Activated naive CD4-positive, alpha-beta T cell treated with anti-CD3 and anti-CD28 coated beads for 36 hours (primary cell): ENCODE measurements around the gene MTX1. TPM values are rescaled to one million over a fixed set of nuclear protein-coding genes. Genes with fewer than 3 reads are reported as not detected.

Experiments used
- CTCF ChIA-PET: fragments of 350-600 bp; sonication (Branson Sonifier 250); formaldehyde crosslinking; loops from one replicate; lab custom pipeline; 2021; ENCODE audit warnings: antibody characterized with exemption; lab: Charles Lee
- DNase-seq: peaks from one replicate; pipeline ENCODE4 v3.0.0-alpha.2; 2020
- H3K27ac Mint-ChIP-seq: one replicate; pipeline ENCODE4 v1.8.0; 2021; ENCODE audit warnings: mild to moderate bottlenecking, mixed read lengths
- H3K27me3 Mint-ChIP-seq: one replicate; pipeline ENCODE4 v1.8.0; 2021; ENCODE audit warnings: low read depth, mixed read lengths
- H3K36me3 Mint-ChIP-seq: one replicate; pipeline ENCODE4 v1.8.0; 2021; ENCODE audit warnings: low read depth, mixed read lengths
- H3K4me1 Mint-ChIP-seq: one replicate; pipeline ENCODE4 v1.8.0; 2021; ENCODE audit warnings: low read depth, mixed read lengths
- H3K4me3 Mint-ChIP-seq: one replicate; pipeline ENCODE4 v1.8.0; 2021; ENCODE audit warnings: mild to moderate bottlenecking, moderate library complexity, mixed read lengths
- H3K9me3 Mint-ChIP-seq: one replicate; pipeline ENCODE4 v1.8.0; 2021; ENCODE audit warnings: mixed read lengths
- intact Hi-C: fragments of 100-400 bp; cut with micrococcal nuclease; formaldehyde crosslinking; loops from one replicate; pipeline ENCODE4 v1.15.1; 2023
- total RNA-seq, 2 experiments: library from RNA; stranded (reverse); gene quantifications; one replicate each; pipeline ENCODE4 v1.2.3, GENCODE V29; 2021

Gene MTX1
- total RNA-seq, 2 experiments from 2014 or later = 46.8 to 47.4 TPM

DNA sequence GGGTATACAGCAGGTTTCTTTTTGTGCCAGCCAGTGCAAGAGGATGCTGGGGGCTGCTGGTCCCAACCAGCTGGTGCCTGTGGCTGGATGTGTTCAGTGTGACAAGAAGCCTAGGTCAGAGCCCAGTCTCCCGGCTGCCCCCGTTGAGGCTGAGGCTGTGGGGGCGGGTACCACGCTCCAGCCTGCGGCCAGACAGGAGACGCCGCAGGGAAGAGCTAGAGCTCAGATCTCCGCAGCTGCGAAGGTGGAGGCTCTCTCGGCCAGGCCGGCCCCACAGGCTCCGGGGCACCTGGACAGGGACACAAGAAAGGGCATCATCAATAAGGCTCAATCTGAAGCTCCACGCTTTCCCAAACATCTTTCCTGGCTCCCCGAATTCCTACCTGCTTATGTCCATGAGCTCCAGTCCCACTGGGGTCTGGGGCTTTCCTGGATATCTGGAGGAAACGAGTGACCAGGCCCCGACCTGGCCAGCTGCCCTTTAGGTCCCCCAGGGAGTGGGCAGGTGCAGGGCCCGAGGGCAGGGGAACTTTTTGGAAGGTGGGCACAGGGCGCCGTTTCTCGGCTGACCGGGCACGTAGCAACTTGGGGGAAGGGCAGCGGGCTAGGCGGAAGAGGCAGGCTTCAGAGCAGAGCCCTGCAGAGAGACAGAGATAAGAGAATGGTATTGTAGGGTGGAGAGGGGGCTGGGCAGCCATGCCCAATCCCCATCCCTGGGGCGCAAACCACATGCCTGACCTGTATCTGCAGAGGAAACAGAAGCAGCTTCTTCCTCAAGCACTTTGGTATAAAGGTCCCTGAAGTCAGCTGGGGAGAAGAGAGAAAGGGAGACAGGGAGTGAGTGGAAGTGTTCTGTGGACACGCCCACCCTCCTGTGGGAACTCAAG lies 39.4 kb downstream of the MTX1 start:
- peaks cover 2% of the 10 kb centered on the region for H3K27me3 Mint-ChIP-seq
- no peak for DNase-seq
- no peak overlapping the region for H3K27ac Mint-ChIP-seq
- no peak overlapping the region for H3K4me3 Mint-ChIP-seq
- peaks cover 8% of the 10 kb centered on the region for H3K36me3 Mint-ChIP-seq
- peaks cover 23% of the 10 kb centered on the region for H3K4me1 Mint-ChIP-seq
- CTCF ChIA-PET = interaction anchor here (0.8 to 2.1 kb wide), 6 partner anchors 14 to 401 kb away, joined by 3 to 5 read pairs (median 4); partner anchors contain the start of genes SCAMP3 and THBS3
- intact Hi-C loops = no loop called here
- no peaks in the 10 kb centered on the region for H3K9me3 Mint-ChIP-seq

DNA sequence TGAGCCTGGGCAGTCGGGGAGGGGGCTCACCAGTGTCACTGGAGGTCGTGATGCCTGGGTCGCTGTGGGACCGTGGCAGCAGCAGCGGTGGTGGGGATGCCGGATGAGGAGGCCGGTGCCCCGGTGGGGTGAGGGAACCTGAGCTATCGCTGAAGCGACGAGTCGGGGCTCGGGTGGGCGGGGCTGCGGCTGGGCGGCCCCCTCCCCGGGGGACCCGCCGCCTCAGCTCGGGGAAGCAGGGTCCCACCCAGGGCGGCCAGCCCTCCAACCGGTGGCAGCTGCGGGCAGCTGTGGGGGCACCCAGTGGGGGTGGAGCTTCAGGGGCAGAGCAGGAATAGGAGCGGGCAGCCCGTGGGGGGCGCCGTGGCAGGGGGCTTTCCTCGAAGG lies 41.7 kb downstream of the MTX1 start:
- no peaks in the 10 kb centered on the region for H3K27me3 Mint-ChIP-seq
- DNase-seq = no peak

DNA sequence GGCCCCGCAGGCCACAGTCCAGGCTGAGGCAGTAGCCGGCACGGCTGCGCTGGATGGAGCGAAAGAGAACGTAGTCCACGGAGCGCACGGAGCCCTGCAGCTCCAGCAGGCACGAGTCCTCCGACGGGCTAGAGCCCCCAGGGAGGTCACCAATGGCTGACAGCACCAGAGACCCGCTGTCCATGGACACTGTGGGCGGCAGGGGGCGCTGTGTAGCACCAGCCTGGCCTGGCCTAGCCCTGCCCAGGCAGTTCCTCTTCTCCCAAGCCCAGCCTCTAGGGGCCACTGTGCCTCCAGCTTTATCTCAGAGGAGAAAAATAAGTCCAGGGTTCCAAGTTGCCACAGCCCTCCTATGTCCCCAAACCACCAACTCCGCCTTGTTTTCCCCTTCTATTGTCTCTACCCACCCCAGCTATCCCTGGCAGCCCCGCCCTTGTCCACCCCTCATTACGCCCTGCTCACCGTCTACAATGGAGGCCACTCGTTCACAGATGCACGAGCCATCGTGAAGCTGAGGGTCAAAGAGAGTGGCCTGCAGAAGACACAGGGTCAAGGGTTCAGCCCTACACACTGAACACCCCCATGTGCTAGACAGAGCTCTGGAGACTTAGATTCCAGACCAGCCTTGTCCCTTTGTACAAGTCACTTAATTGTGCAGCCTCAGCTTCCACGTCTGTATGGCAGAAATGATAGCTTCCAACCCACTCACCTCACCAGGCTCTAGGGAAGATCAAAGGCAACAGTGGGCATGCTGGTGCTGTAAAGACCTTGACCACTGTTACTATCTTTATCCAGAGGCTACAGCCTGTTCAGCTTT lies 42.3 kb downstream of the MTX1 start:
- Mint-ChIP-seq H3K9me3 (no peaks in the 10 kb centered on the region), H3K4me1 (peaks cover 26% of the 10 kb centered on the region), H3K4me3 (peak overlapping the region; percentile 47), H3K36me3 (peaks cover 4% of the 10 kb centered on the region), H3K27me3 (no peaks in the 10 kb centered on the region), H3K27ac (no peak overlapping the region)
- intact Hi-C loops = loop anchor here (1.0 to 5.0 kb wide), 6 partner anchors 10 to 341 kb away; partner anchors contain the start of gene FDPS
- DNase-seq = peak; percentile 98
- CTCF ChIA-PET = interaction anchor here (0.5 to 4.2 kb wide), 48 partner anchors 9 to 579 kb away, joined by 3 to 118 read pairs (median 5); partner anchors contain the start of genes CLK2, FDPS, HCN3 and KRTCAP2

More for the DNA sequence above, 41.7 kb downstream of the MTX1 start:
- peak overlapping the region; percentile 47 for H3K4me3 Mint-ChIP-seq
- intact Hi-C loops = loop anchor here (1.0 to 5.0 kb wide), 6 partner anchors 9 to 342 kb away; partner anchors contain the start of gene FDPS
- H3K27ac Mint-ChIP-seq = no peak overlapping the region
- CTCF ChIA-PET = interaction anchor here (0.5 to 4.2 kb wide), 34 partner anchors 9 to 494 kb away, joined by 3 to 118 read pairs (median 8); partner anchors contain the start of genes CLK2, FDPS, HCN3 and KRTCAP2
- no peaks in the 10 kb centered on the region for H3K9me3 Mint-ChIP-seq
- peaks cover 22% of the 10 kb centered on the region for H3K4me1 Mint-ChIP-seq
- peaks cover 4% of the 10 kb centered on the region for H3K36me3 Mint-ChIP-seq

DNA sequence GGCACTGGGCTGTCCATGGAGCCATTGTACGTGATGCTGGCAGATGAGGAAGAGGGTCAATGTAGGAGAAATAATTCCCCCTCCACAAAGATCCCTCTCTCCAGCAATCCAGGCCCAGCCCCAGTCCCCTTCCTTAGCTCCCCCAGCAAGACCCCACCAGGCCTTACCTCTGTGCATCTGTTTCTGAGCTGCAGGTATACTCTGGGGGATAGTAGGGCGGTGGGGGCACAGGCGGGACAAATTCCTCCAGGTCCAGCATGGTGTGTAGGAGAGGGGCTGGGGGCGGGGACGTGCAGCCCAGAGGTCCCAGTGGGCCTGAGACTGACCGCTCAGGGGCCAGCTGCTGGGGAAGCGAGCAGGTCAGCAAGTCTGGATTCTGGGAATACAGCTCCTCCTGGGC lies 43.1 kb downstream of the MTX1 start:
- no peak for DNase-seq
- no peak overlapping the region for H3K27ac Mint-ChIP-seq
- peaks cover 9% of the 10 kb centered on the region for H3K36me3 Mint-ChIP-seq
- CTCF ChIA-PET = interaction anchor here (0.8 to 4.2 kb wide), 34 partner anchors 9 to 578 kb away, joined by 3 to 118 read pairs (median 8); partner anchors contain the start of genes CLK2, FDPS, HCN3 and KRTCAP2
- no peaks in the 10 kb centered on the region for H3K27me3 Mint-ChIP-seq
- peaks cover 26% of the 10 kb centered on the region for H3K4me1 Mint-ChIP-seq
- no peak overlapping the region for H3K4me3 Mint-ChIP-seq
- H3K9me3 Mint-ChIP-seq = no peaks in the 10 kb centered on the region
- intact Hi-C loops = loop anchor here (5.0 kb wide), 1 partner anchor 251 kb away; no protein-coding TSS in a partner anchor

DNA sequence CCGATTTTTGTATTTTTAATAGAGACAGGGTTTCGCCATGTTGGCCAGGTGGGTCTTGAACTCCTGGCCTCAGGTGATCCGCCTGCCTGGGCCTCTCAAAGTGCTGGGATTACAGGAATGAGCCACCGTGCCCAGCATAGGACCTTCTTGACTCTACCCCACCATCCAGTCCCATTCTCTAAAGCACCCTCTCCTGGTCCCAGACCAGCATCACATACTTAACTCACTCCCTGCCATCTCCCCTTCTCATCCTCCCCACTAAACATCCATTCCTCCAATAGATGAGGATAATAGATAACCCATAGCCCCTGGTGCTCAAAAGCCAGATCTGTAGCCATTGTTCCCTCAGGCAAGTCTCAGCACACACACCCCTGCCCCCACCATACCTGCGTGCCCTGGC lies 44.7 kb downstream of the MTX1 start:
- Mint-ChIP-seq H3K9me3 (no peaks in the 10 kb centered on the region), H3K36me3 (peaks cover 12% of the 10 kb centered on the region), H3K27ac (no peak overlapping the region), H3K27me3 (no peaks in the 10 kb centered on the region), H3K4me1 (peaks cover 26% of the 10 kb centered on the region), H3K4me3 (peak overlapping the region; percentile 4)
- CTCF ChIA-PET = interaction anchor here (3.4 to 4.2 kb wide), 3 partner anchors 55 to 70 kb away, joined by 14 to 118 read pairs (median 34); partner anchors contain the start of genes FDPS and RUSC1
- intact Hi-C loops = loop anchor here (5.0 kb wide), 1 partner anchor 249 kb away; no protein-coding TSS in a partner anchor
- DNase-seq = no peak

DNA sequence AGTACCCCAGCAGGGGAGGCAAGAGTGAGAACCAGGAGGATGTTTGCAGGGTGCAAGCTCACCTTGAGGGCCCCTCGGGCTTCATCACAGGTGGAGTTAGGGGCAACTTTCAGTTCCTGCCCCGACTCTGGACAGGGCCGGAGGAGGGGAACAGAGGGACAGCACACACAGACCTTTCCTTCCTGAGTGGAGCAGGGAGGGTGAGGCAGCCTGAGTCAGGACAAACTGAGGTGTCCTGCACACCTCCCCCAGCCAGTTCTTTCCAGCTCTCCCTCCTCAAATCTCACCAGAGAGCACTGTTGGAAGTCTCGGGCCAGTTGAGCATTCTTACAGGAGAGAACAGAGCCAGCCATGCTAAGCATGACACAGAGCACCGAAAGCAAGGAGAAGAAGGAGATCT lies 45.3 kb downstream of the MTX1 start:
- Mint-ChIP-seq H3K4me3 (peak overlapping the region; percentile 75), H3K27me3 (no peaks in the 10 kb centered on the region), H3K36me3 (peaks cover 17% of the 10 kb centered on the region), H3K4me1 (peaks cover 26% of the 10 kb centered on the region), H3K9me3 (no peaks in the 10 kb centered on the region), H3K27ac (no peak overlapping the region)
- CTCF ChIA-PET = no interaction called here
- intact Hi-C loops = loop anchor here (5.0 kb wide), 1 partner anchor 249 kb away; no protein-coding TSS in a partner anchor
- DNase-seq = no peak

DNA sequence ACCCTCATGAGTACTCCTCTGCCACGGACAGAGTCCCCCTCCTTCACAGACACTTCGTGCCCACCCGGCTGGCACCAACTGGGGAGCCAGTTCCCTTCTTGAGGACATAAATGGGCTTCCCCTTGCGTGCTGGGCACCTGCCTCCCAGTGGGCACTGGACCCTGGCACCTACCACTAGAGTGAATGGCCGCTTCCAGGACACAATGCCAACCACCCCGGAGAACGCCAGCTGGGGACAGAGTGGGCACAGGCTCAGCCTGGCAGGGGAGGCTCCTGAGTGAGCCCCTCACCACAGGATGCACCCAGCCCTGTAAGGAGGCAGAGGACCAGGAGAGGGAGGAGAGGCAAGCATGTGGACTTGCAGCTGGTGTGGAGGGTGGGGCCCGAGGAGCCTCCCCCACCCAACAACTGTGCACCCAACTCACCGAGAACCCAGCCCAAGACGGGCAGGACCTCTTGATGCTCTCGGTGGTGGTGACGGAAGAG lies 45.8 kb downstream of the MTX1 start:
- H3K9me3 Mint-ChIP-seq = no peaks in the 10 kb centered on the region
- H3K27me3 Mint-ChIP-seq = no peaks in the 10 kb centered on the region
- intact Hi-C loops = loop anchor here (5.0 kb wide), 1 partner anchor 248 kb away; no protein-coding TSS in a partner anchor
- DNase-seq = no peak
- CTCF ChIA-PET = no interaction called here
- peak overlapping the region; percentile 75 for H3K4me3 Mint-ChIP-seq
- peaks cover 17% of the 10 kb centered on the region for H3K36me3 Mint-ChIP-seq
- H3K4me1 Mint-ChIP-seq = peaks cover 26% of the 10 kb centered on the region
- H3K27ac Mint-ChIP-seq = no peak overlapping the region

DNA sequence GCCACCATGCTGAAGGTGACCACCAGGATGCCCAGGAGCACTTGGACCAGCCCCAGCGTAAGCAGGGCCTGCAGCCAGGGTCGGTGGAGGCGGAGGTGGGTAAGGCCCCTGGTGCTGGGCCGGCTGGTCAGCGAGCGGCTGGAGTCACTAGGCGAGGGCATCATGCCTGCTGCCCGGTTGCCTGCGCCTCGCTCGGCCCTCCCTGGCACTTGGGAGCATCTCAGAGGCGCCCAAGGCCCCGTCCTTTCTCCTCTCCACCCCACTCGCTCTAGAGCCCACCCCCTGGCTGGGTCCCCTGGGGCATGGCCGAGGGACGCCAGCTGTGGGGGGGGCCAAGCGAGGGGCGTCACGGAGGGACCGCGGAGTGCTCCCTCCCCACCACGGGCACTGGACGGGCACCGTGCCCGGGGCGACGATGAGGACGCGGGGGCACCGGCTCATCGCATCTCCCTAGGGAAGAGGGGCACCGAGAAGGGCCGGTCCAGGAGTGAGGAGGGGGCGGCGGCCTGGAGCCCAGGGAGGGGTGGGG lies 46.3 kb downstream of the MTX1 start:
- no peak for DNase-seq
- no peaks in the 10 kb centered on the region for H3K9me3 Mint-ChIP-seq
- intact Hi-C loops = loop anchor here (1.0 to 5.0 kb wide), 3 partner anchors 19 to 248 kb away; partner anchors contain the start of genes CLK2 and FDPS
- no peak overlapping the region for H3K27ac Mint-ChIP-seq
- no peaks in the 10 kb centered on the region for H3K27me3 Mint-ChIP-seq
- H3K4me3 Mint-ChIP-seq = peak overlapping the region; percentile 75
- peaks cover 17% of the 10 kb centered on the region for H3K36me3 Mint-ChIP-seq
- H3K4me1 Mint-ChIP-seq = peaks cover 26% of the 10 kb centered on the region
- CTCF ChIA-PET = no interaction called here

DNA sequence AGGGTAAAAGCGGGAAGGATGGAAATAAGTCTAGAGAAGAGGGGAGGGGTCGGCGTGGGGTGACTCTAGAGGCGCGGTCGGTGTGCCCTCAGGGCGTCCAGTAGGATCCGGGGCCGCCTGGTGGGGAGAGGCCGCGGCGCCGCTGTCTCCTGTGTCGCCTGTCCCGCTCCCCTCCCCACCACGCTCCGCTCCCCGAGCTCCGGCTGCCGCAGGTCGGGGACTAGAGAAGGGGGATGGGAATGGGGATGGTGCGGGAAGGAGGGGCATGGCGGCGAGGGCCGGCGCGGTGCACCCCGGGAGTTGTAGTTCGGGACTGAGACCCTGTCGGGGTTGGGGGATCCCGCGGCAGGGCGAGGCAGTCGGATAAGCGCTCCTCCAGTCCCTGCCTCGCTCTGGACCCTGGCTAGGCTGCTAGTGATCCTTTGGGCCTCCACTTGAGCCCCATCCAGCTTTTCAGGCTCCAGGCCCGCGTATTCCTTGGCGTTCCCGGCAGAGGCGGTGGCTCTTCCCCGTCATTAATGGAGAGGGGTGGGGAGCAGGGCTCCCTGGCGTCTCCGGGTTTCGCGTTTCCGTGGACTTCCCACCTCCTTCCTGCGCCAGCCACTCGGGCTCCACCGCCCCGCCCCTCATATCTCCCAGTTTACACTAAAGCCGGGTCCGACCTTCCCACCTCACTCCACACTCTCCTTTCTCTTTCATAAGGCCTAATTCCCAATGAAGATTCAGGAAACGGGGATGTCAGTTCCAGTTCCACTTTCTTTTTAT lies 46.9 kb downstream of the MTX1 start, which contains the start of gene ENTREP3:
ENTREP3 (minus strand) TSS at position 241 of the 765 bp plus-strand sequence. CDS start 606 bp downstream, outside the sequence.
- Mint-ChIP-seq H3K27ac (peak within 1 kb of the TSS; percentile 46), H3K4me3 (peak within 1 kb of the TSS; percentile 75), H3K4me1 (peaks cover 28% of the 10 kb centered on the region), H3K27me3 (no peaks in the 10 kb centered on the region), H3K36me3 (peaks cover 21% of the 10 kb centered on the region), H3K9me3 (no peaks in the 10 kb centered on the region)
- CTCF ChIA-PET = interaction anchor here (1.2 kb wide), 1 partner anchor 67 kb away, joined by 3 read pairs; no protein-coding TSS in a partner anchor
- DNase-seq = peak; percentile 86
- intact Hi-C loops = loop anchor here (1.0 kb wide), 2 partner anchors 18 to 53 kb away; partner anchors contain the start of genes CLK2 and FDPS

DNA sequence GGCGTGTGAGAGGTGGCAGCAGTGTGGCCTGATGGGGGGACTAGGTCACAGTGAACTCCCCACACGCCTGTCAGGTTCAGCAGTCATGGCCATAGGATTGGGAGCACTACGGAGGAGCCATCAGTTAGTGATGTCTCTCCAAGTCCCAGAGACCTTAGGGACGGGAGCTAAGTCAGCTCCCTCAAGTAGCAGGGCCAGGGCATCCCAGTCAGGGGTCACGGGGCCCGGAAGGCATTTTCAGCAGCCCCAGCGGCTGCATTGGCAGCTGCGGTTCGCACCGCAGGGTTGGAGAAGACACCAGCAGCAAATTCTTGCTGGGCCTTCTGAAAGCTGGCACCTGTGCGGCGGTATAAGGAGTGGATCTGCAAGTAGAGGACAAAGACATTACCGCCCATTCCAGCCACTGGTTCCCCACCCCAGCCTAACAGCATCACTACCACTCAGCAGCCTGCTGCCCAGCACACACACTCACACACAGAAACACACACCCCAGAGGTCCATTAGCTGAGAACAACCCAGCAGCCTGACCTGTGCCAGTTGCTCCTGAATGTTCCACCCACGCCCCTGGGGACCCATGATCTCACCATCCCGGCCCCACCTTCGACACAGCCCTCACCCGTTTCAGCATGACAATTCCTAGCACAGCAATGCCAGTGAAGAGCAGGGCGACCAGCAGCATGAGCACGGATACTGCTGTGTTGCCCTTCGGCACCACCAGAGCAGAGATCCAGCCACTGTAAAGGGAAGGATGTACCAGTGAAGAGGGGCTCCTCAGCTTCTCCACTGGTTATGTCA lies 47.8 kb downstream of the MTX1 start:
- H3K4me1 Mint-ChIP-seq = peaks cover 32% of the 10 kb centered on the region

More for the DNA sequence above, 47.8 kb downstream of the MTX1 start:
- Mint-ChIP-seq H3K27me3 (no peaks in the 10 kb centered on the region), H3K9me3 (no peaks in the 10 kb centered on the region), H3K27ac (peak overlapping the region; percentile 33), H3K36me3 (peaks cover 23% of the 10 kb centered on the region), H3K4me3 (peak overlapping the region; percentile 75)
- DNase-seq = no peak
- CTCF ChIA-PET = interaction anchor here (1.2 kb wide), 1 partner anchor 66 kb away, joined by 3 read pairs; no protein-coding TSS in a partner anchor
- intact Hi-C loops = no loop called here
